ENCODE measurements around the gene EYA4.

DNA sequence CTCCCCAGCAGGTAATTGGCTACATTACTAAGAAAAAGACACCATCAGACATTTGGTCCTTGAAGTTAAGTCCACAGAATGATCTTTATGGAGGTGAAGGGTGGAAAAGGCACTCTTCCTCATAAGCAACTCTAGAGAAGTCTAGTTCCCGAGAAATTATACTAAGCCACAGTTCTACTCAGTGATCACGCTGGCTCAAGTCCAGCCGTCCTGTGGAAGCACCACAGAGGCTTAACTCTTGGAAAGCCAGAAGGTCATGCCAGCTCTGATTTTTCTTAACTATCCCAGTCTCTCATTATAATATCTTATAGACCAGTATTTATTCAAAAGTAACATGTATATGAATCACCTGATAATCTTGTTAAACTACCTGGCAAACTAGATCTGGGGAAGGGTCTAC is 258.5 kb downstream of the EYA4 start:
- no peak for TF ChIP-seq CTCF (IDR thresholded peaks at IDR 0.05; ENCODE audit: insufficient read depth, low read length, poor library complexity, severe bottlenecking)
- no peak for TF ChIP-seq EZH2phosphoT487 (conservative IDR thresholded peaks at IDR 0.05; ENCODE audit: low read length)

Data from SU-DHL-6 (cell line).